Measurements from ENCODE around the gene ZNF333.

GRCh38 chr19:14774373-14774772, 84.5 kb downstream of the ZNF333 start:
- TF ChIP-seq CTCF (IDR thresholded peaks at IDR 0.05; ENCODE audit: low read depth, low read length, poor library complexity, severe bottlenecking) (no peak), EZH2phosphoT487 (IDR thresholded peaks at IDR 0.05; ENCODE audit: borderline replicate concordance, low read length) (no peak)
